Stimulated activated CD4-positive, alpha-beta T cell treated with anti-CD3 and anti-CD28 coated beads, Interleukin-4, amount 100 ng/mL, for 24 hours (primary cell): ENCODE measurements around the gene CSF1.
A peak's percentile ranks its signal among the peaks of the same experiment; 100 is the strongest.
"Not testable (repeated sequence)": the region's sequence is repeated elsewhere in the genome, so short reads cannot be mapped to it uniquely, and the experiment has no call there.

Experiments
- DNase-seq: peaks from one replicate; pipeline ENCODE4 v3.0.0-alpha.2; 2020

CSF1 gene, protein sequence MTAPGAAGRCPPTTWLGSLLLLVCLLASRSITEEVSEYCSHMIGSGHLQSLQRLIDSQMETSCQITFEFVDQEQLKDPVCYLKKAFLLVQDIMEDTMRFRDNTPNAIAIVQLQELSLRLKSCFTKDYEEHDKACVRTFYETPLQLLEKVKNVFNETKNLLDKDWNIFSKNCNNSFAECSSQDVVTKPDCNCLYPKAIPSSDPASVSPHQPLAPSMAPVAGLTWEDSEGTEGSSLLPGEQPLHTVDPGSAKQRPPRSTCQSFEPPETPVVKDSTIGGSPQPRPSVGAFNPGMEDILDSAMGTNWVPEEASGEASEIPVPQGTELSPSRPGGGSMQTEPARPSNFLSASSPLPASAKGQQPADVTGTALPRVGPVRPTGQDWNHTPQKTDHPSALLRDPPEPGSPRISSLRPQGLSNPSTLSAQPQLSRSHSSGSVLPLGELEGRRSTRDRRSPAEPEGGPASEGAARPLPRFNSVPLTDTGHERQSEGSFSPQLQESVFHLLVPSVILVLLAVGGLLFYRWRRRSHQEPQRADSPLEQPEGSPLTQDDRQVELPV

DNA sequence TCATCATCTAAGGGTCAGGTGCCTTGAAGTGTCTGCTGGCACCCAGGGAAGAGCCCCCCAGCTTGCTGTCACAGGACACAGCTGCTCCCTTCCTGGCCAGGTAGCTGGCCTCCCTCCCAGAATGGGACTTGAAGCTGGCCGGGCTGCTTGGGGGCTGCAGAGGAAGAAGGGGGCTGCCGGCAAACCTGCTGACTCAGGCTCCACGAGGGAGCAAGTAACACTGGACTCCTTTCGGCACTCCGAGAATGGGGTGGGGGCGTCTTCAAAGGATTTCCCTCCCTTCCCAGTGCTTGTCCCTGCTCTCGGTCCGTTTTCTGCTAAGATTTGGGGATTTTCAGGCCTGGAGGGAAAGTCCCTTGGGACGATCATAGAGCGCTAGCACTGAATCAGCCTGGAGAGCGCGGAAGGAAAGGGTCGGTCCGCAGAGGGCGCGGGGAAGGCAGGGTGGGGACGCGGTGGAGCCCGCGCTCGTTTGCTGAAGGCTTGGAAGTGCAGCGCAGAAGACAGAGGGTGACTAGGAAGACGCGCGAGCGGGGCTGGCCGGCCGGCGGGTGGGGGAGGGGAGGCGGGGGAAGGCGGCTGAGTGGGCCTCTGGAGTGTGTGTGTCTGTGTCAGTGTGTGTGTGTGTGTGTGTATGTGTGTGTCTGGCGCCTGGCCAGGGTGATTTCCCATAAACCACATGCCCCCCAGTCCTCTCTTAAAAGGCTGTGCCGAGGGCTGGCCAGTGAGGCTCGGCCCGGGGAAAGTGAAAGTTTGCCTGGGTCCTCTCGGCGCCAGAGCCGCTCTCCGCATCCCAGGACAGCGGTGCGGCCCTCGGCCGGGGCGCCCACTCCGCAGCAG, at the start of gene CSF1:
CSF1 (plus strand) TSS at position 727 of the 840 bp plus-strand sequence. CDS start 175 bp downstream, outside the sequence.
- peak; percentile 69 for DNase-seq

DNA sequence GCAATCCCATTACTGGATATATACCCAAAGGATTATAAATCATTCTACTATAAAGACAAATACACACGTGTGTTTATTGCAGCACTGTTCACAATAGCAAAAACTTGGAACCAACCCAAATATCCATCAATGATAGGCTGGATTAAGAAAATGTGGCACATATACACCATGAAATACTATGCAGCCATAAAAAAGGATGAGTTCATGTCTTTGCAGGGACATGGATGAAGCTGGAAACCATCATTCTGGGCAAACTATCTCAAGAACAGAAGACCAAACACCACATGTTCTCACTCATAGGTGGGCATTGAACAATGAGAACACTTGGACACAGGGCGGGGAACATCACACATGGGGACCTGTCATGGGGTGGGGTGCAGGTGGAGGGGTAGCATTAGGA, 49.0 kb upstream of the CSF1 start:
- not testable (repeated sequence) for DNase-seq

DNA sequence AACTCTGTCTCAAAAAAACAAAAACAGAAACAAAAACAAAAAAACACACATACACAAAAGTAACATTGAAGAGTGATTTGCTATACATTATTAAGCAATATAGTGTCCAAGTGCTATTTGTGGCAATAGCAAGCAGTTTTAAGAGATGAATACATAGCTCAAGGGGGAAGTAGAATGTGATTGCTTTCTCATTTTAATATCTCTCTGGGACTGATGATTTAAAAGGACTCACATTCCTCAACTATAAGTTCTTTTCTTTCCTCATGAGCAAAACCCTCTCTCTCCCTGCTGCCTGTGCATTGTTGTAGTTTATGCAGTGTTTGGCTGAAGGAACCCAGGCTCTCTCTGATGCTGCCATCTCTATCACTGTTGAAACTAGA, 47.0 kb upstream of the CSF1 start:
- no peak for DNase-seq

DNA sequence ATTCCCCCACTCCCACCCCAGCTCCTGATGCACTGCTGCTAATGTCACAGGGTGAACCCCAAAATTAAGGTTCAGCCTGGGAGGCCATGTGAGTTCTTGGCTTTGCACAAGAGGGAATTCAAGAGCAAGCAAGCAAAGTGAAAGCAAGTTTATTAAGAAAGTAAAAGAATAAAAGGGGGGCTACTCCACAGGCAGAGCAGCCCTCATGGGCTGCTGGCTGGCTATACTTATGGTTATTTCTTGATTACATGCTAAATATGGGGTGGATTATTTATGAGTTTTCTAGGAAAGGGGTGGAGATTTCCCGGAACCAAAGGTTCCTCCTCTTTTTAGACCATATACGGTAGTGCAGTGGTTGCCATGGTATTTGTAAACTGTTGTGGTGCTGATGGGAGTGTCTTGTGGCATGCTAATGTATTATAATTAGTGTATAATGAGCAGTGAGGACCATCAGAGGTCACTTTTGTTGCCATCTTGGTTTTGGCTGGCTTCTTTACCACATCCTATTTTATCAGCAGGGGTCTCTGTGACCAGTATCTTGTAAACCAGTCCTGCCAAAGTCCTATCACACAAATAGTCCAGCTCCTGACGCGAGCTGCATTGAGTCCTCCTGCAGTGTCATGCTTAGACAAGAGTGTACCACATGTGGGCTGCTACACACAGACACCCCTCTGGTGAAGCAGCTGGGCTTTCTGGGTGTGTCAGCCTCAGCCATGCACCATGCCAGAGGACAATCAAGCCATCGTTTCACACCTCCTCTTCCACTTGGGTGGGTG, 46.4 kb upstream of the CSF1 start:
- no peak for DNase-seq

DNA sequence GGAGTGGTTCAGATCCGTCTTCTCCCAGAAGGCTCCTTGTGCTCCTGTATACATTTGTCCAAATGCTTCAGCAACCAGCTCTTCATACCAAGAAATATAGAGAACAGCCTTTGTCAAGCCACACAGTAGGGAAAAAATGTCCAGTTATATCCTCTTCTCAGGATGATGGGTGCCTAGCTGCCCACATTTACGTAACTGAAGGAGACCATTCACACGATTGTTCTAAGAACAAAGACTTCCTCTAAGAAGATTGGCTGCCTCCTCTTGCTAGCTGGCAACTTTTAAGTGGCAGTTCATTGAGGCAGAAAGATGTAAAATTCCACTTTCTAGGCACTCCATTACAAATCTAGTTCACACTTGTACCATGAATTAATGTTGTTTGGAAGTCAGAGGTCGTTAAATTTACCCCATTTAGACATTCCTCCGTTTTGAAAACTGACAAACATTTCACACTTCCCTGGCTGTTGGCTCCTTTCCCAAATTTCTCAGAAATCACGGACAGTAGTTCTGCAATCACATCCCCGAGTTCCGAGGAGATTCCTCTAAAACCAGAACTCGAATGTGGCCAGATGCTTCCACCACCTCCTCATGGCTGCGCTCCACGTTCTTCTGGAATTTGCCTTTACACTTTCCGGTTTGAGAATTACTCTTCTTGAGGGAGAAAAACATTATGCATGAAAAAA, 45.6 kb upstream of the CSF1 start:
- no peak for DNase-seq

DNA sequence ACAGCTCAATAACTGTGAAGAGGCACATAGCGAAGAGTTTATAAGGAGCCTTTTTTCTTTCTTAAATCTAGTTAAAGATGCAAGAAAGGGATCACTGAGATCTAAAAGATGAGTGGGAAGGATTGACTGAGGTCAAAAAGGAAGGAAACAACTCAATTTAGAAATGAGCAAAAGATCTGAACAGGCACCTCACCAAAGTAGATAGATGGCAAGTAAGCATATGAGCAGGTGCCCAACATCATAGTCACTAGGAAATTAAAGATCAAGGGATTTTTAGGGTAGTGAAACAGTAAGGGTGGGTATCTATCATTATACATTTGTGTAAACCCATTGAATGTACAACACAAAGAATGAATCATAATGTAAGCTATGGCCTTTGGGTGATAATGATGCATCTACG, 44.6 kb upstream of the CSF1 start:
- no peak for DNase-seq

DNA sequence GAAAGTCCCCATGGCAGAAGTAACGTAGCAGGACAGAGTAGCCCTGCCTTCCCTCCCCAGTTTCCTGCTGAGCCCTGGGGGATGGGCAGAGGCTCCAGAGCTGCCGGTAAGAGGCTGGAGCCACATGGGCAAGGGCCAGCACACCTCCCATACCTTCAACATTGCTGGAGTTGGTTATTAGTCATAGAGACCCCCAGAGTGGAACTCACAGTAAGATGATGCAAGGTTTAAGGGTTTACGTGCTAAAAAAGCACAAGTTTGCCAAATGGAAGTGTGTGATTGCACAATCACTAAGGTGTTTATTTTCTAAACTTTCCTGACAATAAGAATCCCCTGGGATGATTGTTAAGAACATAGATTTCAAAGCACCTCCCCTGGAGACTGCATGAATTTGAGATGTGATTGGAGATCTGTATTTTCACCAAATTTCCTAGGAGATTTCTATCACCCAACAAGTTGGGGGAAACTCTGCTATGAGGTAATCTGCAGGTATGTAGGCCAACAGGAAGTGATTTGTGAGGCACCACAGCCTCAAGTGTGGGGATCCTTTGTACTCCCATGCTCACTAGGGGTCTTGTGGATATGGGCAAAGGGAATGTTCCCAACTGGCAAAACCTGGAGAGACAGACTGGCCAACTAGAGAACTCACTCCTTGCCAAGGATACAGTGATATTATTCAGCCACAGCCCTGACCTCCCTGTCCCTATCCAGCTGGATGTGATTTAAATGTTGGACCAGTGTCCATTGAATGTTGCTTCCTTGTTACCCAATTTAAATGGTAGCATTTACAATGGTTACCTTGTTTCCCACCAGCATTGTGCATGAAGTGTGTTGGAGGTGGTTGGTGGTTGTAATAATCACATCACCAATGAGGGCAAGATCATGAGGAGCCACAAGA, 37.1 kb upstream of the CSF1 start:
- DNase-seq = no peak

DNA sequence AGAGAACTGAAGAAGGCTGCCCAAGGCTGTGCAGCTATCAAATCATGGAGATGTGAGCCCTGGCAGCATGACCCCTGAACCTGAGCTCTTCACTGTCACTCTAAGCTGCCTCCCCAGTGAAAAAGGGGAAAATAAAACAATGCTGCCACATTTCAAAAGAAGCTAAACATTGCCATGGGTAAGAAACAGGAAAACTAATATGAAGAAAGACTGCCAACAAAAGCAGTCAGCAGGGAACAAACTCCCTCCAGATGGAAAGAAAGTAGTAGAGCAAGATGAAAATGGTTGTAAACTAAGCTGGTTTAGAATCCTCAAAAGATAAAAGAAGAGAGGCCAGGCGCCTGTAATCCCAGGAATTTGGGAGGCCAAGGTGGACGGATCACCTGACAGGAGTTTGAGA, 36.2 kb upstream of the CSF1 start:
- no peak for DNase-seq

DNA sequence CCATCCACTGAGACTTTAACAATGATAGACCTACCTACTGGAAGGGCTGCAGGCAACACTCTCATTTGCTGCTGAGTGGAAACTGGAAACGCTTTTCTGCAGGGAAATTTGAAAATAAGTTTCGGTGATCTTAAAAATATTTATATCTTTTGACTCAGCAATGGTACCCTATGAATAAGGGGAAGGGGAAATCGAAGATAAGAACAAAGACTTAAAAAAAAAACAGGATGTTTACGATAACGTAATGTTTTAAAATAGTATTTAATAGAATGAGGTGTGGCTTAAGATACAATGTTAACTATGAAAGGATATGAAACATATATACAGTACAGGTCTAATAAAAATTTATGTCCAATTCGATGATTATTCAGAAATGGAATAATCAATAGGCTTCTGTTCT, 34.8 kb upstream of the CSF1 start:
- no peak for DNase-seq

DNA sequence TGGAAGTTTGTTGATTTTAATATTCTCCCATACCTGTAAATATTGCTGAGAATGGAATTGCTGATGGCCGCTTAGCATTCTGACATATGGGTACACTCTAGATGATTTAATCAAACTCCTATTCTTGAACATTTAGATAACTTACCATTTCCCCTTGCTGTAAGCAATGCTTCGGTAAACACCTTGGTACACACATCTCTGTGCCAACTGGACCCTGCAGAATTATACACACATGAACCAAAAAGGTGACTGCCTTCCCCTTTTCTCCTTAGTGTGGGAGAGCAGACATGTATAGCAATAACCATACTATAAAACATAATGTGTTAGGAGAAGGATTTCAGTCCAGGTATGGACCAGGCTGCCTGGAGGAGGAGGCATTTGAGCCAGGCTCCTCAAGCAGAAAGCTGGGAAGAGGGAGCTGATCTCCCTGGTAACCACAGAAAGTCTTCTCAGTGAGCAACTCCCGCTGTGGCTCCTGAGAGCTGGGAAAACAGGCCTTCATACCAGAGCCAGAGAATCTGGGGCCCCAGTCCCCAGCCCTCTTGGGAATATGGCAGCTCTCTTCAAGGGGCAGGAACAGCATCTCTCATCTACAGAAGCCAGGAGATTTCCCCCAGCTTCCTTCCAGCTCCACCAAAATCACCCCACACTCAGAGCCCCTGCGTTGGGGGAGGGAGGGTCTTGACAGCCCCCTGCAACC, 33.9 kb upstream of the CSF1 start:
- DNase-seq = no peak

DNA sequence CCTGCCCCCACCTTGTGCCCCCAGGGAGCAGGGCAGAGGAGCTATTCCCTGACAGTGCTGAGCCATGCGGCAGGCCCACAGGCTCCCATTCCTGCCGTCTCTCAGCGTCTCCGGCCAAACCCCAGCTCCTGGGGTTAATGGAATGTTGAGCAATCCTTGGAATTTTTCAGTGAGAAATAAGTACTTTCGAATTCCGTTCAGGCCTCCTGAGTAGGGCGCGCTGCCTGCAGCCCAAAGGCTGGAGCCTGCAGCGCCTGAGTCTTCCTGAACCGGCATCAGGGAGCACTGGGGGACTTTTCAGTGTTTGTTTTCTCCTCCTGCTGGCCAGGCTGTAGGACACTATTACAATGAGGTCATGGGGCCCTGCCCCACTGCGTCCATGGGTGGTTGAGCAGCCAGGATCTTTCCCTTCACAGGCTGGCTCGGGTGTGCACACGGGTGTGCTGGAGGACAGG, 33.3 kb upstream of the CSF1 start:
- DNase-seq = no peak

DNA sequence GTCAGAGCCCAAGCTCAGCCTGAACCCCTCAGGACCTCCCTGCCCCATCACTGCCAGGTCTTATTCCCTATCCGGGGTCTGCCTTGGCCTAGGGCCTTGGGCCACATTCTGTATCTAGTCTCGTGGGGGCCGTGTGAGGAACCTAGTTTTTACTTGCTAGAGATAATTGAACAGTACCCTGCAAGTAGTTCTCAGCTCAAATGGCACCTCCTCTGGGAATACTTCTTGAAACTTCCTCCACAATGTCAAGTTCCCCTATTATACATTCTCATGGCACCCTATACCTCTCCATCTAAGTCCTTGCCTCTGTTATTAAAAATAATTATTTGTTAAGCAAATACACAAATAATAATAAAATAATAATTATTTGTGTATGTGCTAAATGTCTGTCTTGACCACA, 32.9 kb upstream of the CSF1 start:
- DNase-seq = no peak

DNA sequence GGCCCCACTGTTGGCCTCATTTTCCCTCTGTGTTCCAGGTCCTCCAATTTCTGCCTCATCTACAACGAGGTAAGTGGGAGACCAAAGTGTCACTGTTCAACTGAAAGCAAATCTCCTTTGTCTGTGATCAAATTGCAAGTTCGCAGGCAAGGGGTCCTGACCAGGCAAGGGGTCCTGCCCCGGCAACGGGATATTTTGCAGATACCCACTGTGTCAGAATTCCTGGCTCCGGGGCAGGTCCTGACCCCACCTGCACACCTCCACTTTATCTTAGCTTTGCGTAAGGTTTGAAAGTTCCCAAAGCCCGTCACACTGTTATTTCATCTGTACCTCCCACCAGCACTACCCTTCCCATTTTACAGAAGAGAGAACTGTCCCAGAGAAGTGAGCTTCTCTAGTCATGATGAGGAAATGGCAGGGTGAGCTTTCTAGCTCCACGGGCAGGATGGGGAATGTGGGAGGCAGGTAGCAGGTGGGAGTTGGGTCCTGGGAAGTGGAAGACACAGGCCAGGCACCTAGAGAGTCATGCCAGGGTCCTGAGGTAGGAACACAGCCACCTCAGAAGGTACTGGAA, 32.0 kb upstream of the CSF1 start:
- DNase-seq = no peak

DNA sequence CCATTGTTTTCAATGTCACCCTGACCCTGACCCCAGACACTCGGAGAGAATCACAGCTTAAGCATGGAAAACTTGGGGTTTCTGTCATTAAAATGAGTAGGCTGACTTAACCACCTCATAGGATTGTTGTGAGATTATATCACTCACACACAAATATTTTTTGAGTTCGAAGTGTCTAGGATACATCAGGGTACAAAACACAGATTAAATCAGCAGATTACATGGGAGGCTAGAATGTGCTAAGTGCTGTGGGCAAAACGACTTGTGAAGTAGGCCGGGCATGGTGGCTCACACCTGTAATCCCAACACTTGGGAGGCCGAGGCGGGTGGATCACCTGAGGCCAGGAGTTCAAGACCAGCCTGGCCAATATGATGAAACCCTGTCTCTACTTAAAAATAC, 31.3 kb upstream of the CSF1 start:
- not testable (repeated sequence) for DNase-seq

DNA sequence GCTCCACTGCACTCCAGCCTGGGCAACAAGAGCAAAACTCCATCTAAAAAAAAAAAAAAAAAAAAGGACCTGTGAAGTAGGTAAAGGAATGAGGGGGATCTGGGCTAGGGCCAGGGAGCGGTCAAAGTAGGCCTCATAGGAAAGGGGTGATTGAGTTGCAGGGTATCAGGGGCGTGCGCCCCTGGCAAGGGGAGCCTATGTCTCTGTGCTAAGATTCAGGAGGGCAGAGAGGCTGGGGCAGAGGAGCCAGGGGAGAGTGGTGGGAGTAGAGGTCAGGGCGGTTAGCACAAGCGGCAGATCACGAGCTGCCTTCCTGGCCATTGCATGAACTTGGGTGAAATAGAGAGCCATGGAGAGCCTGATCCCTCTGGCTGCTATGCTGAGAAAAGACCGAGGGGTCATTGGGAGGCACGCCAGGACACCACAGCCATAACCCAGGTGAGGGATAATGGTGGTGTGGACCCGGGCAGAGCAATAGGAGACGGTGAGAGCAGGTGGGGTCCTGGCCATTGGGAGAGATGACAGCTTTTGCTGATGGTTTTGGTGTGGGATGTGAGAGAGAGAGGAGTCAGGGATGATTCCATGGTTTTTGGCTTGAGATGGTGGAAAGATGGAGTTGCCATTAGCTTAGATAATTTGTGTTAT, 30.6 kb upstream of the CSF1 start:
- DNase-seq = no peak

DNA sequence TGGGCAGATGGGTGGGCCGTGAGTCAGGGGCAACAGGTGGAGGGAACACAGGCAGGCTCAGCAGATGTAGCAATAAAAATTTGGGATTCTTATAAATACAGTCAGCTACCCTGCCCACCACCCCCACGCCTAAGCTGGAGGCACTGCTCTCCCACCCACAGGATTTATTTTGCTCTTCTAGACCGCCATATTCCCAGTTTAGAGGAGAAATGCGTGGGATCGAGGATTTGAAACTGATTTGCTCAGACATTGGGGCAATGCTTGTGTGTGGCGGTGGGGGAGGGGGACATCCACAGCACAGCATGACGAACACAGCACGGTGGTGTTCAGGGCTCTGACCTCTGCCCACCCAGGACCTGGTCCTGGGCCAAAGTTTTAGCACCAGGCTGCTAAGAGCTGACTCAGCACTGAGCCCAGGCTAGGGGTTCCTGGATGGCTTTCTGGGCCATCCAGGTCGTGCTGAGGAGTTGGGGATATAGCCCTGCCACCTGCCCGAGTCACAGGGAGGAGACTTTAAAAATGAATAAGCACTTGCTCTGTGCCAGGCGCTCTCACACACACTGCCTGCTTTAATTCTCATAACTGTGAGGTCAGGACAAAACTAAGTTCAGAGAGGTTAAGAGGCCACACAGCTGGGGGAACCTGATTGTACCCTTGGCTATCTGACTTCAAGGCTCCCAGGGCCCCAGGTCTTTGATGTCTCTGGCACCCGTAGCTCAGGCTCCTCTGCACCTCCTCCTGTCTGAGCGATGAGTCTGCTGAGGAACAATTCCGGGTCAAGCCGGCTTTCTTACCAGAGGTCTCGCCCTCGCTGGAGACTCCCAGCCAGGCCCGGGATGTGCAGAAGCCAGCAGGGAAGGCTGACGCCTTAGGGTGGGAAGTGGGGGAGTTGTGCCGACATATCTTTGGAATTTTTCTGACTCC, 29.4 kb upstream of the CSF1 start:
- no peak for DNase-seq

DNA sequence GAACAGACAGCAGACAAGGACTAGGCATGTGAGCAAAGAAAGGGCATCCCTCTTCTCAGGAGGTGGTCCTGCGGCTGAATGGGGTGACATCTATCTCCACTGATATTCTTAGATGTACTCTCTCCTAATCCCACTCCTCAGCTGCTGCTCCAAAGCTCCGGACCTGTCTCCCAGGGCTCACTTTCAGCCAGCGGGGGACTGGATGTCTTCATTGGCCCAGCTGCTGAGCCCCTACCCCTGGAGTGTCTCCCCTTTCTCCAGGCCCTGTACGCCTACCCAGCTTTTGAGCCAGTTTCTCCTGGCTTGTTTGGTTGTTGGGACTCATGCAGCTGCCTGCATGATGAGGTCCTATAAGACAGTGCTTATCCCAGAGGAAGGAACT, 28.8 kb upstream of the CSF1 start:
- DNase-seq = no peak
